ENCODE data around the gene CHAMP1.
"Not testable (repeated sequence)": the region's sequence is repeated elsewhere in the genome, so short reads cannot be mapped to it uniquely, and the experiment has no call there.

Gene CHAMP1

DNA sequence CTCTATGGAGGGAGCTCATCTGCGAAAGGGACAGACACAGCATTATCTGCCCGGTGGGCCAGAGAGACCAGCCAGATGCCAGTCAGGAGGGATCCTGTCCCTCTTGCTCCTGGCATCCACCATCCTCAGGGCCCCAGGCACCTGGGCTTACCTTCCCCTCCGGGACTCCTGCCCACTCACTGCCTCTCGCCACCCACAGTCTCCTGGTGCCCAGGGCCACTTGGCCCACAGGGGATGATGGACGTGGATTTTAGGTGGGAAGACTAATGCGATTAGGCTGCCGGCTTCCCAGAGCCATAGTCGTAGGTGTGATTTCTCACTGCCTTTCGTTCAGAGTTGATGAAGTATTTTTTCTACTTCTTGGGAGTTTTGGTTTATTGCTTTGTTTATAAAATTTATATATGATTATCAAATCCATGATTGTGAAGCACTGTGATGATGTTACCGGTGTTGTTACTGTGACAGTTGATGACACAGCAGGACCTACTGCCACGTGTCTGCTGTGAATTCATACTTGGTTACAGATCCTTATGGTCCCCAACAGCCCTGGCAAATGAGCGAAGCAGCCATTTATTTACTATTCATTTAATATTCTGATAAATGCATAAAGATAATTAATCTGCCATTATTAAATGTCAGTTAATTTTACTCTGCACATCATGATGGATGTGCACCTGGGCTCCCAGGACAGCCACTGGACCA lies 14.5 kb upstream of the CHAMP1 start:
- DNase-seq (ENCODE audit: low read depth) = no peak

DNA sequence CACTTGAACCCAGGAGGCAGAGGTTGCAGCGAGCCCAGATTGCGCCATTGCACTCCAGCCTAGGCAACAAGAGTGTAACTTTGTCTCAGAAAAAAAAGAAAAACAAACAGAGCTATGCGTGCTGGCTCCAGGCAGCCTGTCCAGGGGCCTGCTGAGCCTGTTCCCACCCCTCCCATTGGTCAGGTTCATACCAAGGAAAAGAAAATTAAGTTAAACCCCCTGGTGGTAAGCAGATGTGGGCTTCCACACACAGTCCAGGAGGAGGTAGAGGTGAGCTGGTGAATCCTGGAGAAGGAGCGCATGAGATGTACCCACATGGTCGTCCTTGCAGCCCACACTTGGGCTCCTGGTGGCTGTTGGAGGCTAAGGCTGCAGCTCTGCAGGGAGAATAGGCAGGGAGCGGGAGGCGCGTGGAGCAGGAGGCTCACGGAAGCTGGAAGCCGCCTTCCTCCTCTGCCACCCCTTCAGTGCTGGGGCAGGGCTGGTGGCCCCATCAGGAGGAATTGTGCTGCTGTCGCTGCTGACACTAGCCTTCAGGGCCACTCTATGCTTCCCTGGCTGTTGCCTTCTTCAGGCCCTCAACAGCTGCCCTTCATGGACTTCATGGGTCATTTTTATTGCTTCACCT lies 10.5 kb upstream of the CHAMP1 start:
- no peak for DNase-seq (ENCODE audit: low read depth)

- no peak for DNase-seq (ENCODE audit: low read depth)
Measured at GRCh38 chr13:114304346-114305034, 9.8 kb upstream of the CHAMP1 start.

- DNase-seq (ENCODE audit: low read depth) = no peak
Measured at GRCh38 chr13:114309086-114309485, 5.2 kb upstream of the CHAMP1 start.

DNA sequence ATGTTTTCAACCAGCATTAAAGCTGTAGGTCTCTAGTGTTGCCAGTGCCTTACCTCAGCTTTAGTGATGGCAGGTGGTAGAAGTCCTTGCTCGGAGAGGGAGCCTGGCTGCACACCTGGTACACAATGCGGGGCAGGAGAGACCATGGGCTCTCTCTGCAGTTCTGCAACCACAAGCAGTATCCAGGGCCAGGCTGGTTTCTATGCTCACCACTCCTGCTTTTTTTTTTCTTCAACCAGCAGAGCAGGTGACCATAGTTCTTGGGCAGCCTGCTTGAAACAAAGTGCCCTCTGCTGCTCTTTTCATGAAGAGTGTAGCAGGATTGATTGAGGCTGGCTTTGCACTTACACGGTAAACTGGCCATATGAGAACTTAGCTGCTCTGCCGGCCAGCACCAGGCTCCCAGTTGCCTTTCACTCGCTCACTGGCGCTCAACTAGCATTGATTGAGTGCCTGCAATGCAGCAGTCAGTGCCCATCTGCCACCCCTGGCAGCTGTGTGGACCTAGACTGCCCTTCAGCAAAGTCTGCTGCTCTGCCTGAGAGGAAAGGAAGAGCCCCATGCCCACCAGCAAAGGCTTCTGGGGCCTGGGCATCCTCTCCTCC lies 4.4 kb upstream of the CHAMP1 start:
- DNase-seq (ENCODE audit: low read depth) = no peak

DNA sequence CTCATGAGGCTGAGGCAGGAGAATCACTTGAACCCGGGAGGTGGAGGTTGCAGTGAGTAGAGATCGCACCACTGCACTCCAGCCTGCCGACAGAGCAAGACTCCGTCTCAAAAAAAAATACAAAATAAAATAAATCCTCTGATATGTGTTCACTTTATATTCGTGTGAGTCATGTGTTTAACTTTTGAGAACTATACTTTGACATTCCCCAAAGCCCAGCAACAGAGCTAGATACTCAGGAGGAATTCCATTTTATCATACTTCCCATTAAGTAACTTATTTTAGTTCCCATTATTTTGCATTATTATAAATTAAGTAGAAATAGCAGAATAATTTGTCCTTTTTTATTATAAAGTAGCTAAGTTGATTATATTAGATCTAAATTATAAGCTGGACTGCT lies 3.3 kb upstream of the CHAMP1 start:
- no peak for DNase-seq (ENCODE audit: low read depth)

GRCh38 chr13:114311387-114311786 lies 2.9 kb upstream of the CHAMP1 start:
- no peak for DNase-seq (ENCODE audit: low read depth)

DNA sequence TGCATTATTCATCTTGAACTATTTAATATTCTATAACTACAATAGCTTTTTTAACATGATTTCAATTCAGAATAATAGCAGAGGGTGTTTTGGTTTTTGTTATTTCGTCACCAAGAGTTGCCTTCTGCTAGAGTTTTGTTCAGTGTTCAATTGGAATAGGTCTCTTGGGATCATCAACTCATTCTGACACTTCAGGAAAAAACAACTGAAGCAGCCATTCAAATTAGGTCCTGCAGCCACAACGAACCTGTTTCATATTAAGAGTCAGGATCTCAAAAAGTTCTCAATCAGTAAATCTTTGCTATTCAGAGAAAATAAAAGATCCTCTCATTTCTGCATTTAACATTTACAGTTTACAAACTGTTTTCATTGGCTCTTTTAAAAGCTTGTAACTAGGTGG lies 2.4 kb upstream of the CHAMP1 start:
- DNase-seq (ENCODE audit: low read depth) = no peak

- no peak for DNase-seq (ENCODE audit: low read depth)
Measured at GRCh38 chr13:114313061-114313860, 1.0 kb upstream of the CHAMP1 start.

DNA sequence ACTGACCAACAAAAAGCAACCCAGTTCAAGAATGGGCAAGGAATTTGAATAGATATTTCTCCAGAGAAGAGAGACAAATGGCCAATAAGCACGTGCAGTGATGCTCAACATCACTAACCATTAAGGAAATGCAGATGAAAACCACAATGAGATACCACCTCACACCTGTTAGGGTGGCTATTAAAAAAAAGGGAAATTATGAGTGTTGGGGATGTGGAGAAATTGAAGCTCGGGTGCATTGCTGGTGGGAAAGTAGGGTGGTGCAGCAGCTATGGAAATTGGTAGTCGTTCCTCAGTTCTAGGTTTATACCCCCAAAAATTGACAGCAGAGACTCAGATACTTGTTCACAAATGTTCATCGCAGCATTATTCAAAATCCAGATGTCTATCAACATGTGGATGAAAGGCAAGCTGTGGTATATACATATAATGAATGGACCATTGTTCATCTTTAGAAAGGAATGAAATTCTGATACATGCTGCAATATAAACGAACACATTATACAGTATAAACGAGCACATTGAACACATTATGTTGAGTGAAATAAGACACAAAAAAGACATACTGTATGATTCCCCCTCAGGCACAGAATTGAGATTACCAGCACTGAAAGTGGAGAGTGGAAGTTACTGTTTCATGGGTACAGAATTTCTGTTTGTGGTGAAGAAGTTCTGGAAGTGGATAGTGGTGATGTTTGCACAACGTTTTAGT lies 927 bp downstream of the CHAMP1 start:
- no peak for DNase-seq (ENCODE audit: low read depth)

DNA sequence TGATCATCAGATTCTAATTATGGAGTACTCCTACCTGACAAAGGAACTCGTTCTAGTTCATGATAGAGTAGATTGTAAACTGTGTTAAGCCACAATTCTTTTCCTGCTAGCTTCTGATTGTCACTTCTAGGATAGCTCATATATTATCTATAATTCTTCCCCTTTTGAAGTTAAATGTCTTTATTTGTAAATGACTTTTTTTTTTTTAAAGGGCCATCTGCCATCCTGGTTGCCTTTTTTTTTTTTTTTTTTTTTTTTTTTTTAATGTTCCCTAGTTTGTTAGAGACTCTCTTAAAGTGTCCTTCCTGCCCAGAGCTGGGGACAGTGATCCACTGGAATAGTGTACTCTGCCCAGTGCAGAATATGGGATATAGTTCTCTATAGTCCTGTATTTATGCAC lies 4.3 kb downstream of the CHAMP1 start:
- DNase-seq (ENCODE audit: low read depth) = no peak

- no peak for DNase-seq (ENCODE audit: low read depth)
Measured at GRCh38 chr13:114319441-114319913, 5.2 kb downstream of the CHAMP1 start.

DNA sequence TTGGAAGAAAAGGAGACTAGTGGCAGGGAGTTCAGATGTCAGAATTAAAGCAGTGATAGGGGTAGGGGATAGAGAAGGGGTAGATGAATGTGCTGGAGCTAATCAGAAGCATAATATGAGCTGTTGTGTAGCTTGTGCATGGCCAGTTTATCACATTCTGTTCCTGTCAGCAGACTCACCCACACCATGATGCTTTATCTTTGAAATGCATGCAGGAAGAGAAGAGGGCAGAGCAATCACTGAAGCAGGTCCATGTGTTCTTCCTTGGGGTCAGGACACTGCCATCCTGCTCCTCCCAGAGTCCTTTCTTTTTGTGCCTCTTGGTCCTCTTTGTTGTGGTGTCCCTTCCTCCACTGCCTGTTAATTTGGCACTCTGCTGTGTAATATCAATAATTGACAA lies 5.8 kb downstream of the CHAMP1 start:
- DNase-seq (ENCODE audit: low read depth) = no peak

DNA sequence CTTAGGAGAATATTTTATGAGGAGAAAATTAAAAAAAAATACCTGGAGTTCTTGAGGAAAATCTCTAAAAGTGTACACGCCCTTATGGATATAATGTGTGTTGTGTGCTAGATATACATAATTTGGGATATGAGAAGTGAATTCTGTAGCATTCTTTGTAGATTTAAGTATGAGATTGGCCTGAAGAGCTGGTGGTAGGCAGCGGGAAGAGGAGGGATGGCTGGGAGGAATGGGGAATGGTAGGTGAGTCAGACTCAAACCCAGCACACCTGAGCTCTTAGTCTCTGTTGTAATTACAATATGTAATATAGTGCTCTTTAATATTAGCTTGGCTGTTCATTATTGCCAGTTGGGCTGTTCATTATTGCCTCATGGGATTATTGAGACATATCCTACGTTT lies 7.0 kb downstream of the CHAMP1 start:
- DNase-seq (ENCODE audit: low read depth) = no peak

DNA sequence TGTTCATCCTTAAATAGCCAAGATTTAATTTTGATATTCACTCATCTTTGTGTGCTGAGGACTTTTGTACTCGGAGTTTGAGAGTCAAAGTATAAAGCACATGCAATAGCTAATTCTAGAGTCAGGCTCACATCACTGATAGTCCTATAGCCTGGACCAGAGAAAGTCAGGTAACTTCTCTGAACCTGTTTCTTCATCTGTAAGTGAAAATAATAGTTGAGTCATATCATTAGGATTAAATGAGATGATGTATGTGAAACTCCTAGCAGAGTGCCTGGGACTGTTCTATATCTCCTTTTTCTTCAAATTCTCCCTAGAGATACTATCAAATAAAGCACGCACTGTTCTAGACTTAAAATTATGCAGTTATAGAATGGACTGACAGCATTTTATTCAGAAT lies 9.0 kb downstream of the CHAMP1 start:
- DNase-seq (ENCODE audit: low read depth) = no peak

DNA sequence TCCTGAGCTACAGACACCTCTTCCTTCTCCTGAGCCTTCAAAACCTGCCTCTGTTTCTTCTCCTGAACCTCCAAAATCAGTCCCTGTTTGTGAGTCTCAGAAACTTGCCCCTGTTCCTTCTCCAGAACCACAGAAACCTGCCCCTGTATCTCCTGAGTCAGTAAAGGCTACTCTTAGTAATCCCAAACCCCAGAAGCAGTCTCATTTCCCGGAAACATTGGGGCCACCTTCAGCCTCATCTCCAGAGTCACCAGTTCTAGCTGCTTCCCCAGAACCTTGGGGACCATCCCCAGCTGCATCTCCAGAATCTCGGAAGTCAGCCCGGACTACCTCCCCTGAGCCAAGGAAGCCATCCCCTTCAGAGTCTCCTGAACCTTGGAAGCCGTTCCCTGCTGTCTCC lies 10.0 kb downstream of the CHAMP1 start:
- DNase-seq (ENCODE audit: low read depth) = no peak

DNA sequence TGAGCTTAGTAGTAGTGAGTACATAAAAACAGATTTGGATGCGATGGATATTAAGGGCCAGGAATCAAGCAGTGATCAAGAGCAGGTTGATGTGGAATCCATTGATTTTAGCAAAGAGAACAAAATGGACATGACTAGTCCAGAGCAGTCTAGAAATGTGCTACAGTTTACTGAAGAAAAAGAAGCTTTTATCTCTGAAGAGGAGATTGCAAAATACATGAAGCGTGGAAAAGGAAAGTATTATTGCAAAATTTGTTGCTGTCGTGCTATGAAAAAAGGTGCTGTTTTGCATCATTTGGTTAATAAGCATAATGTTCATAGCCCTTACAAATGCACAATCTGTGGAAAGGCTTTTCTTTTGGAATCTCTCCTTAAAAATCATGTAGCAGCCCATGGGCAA lies 11.4 kb downstream of the CHAMP1 start:
- no peak for DNase-seq (ENCODE audit: low read depth)

DNA sequence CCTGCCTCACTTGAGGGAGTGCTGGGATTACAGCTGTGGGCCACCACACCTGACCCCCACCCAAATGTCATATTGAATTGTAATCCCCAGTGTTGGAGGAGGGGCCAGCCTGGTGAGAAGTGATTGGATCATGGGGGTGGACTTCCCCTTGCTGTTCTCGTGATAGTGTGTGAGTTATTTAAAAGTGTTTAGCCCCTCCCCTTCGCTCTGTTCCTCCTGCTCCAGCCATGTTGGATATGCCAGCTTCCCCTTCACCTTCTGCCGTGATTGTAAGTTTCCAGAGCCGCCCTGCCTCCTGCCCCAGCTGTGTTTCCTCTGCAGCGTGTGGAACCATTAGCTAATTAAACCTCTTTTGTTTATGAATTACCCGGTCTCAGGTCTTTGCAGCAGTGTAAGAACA lies 13.7 kb downstream of the CHAMP1 start:
- DNase-seq (ENCODE audit: low read depth) = no peak

GRCh38 chr13:114328595-114328994 lies 14.3 kb downstream of the CHAMP1 start:
- no peak for DNase-seq (ENCODE audit: low read depth)

- no peak for DNase-seq (ENCODE audit: low read depth)
Measured at GRCh38 chr13:114330086-114330485, 15.8 kb downstream of the CHAMP1 start.

GRCh38 chr13:114333881-114334280 lies 19.6 kb downstream of the CHAMP1 start:
- DNase-seq (ENCODE audit: low read depth) = not testable (repeated sequence)

All from stimulated activated CD8-positive, alpha-beta memory T cell treated with anti-CD3 and anti-CD28 coated beads, Interleukin-12 subunit alpha, Interleukin-12 subunit beta, amount 100 ng/mL, for 1 hour (primary cell).